Peyer's patch (tissue), 4 donors: Measurements from ENCODE around the gene E4F1.

ENCODE experiments used
- CTCF ChIP-seq, 6 experiments: fragments of 450-650 bp in 4 of 6; fragments of 200-600 bp in 2 of 6; sonication (generic) in 1 of 6; IDR thresholded peaks; one replicate each; pipeline ENCODE4 v1.5.1; 2017 to 2019; ENCODE audit warnings: antibody characterized with exemption in 6 of 6, mild to moderate bottlenecking in 3 of 6, moderate library complexity in 1 of 6
- POLR2A ChIP-seq, 2 donors: fragments of 450-650 bp; IDR thresholded peaks; one replicate each; pipeline ENCODE4 v1.5.1; 2017; ENCODE audit warnings: antibody characterized with exemption in 2 of 2, mild to moderate bottlenecking in 2 of 2, moderate library complexity in 2 of 2

GRCh38 chr16:2236337-2237101 is 13.1 kb downstream of the E4F1 start, which contains the start of gene DNASE1L2:
- TF ChIP-seq POLR2A (IDR thresholded peaks at IDR 0.05): no peak
- no peak for TF ChIP-seq CTCF (IDR thresholded peaks at IDR 0.05)
